Naive thymus-derived CD4-positive, alpha-beta T cell (primary cell): Measurements from ENCODE around the gene PAX7. TPM values are rescaled to one million over a fixed set of nuclear protein-coding genes. Genes with fewer than 3 reads are reported as not detected.

ENCODE experiments used
- ATAC-seq: fragments of 150-1000 bp; cut with Tn5 transposase; 2 replicates; pipeline ENCODE4 v1.10.0; 2021; ENCODE audit warnings: mild to moderate bottlenecking, moderate library complexity
- CTCF ChIA-PET: fragments of 350-600 bp; sonication (Branson Sonifier 250); formaldehyde crosslinking; loops from one replicate; lab custom pipeline; 2021; ENCODE audit warnings: antibody characterized with exemption; lab: Charles Lee
- POLR2A ChIA-PET: fragments of 350-600 bp; sonication (Branson Sonifier 250); formaldehyde crosslinking; loops from one replicate; lab custom pipeline; 2021; ENCODE audit warnings: antibody characterized with exemption, inconsistent platforms; lab: Charles Lee
- DNase-seq, 9 donors: peaks; one replicate each; pipeline versions ENCODE4 v3.0.0 to v3.0.0-alpha.2; 2020 to 2022; ENCODE audit warnings: mixed read lengths in 1 of 9
- H3K27ac ChIP-seq: one replicate; pipeline ENCODE4 v1.7.0; 2013; ENCODE audit warnings: mild to moderate bottlenecking, low read depth, low read length, moderate library complexity
- H3K27me3 ChIP-seq, 2 donors: one replicate each; pipeline ENCODE4 v1.7.0; 2013; ENCODE audit warnings: low read length in 2 of 2, mild to moderate bottlenecking in 2 of 2, moderate library complexity in 2 of 2; ENCODE audit not compliant: control insufficient read depth in 2 of 2, insufficient read depth in 2 of 2
- H3K36me3 ChIP-seq, 3 experiments: 1 replicate in 2 of 3; 2 replicates in 1 of 3; pipeline ENCODE4 v1.7.0; 2013; ENCODE audit warnings: low read length in 3 of 3, mild to moderate bottlenecking in 3 of 3, moderate library complexity in 1 of 3; ENCODE audit not compliant: insufficient read depth in 3 of 3, control insufficient read depth in 2 of 3
- H3K4me1 ChIP-seq, 2 donors: one replicate each; pipeline ENCODE4 v1.7.0; 2013; ENCODE audit warnings: low read length in 2 of 2, mild to moderate bottlenecking in 2 of 2, moderate library complexity in 1 of 2; ENCODE audit not compliant: control insufficient read depth in 2 of 2, insufficient read depth in 2 of 2
- H3K4me3 ChIP-seq: 2 replicates; pipeline ENCODE4 v1.7.0; 2013; ENCODE audit warnings: mild to moderate bottlenecking, low read length
- H3K9me3 ChIP-seq, 3 experiments: 1 replicate in 2 of 3; 2 replicates in 1 of 3; pipeline ENCODE4 v1.7.0; 2013; ENCODE audit warnings: low read length in 3 of 3; ENCODE audit not compliant: control insufficient read depth in 2 of 3
- H3K27ac Mint-ChIP-seq, 9 donors: one replicate each; pipeline ENCODE4 v1.8.0; 2020 to 2022; ENCODE audit warnings: mixed read lengths in 9 of 9, mild to moderate bottlenecking in 8 of 9, moderate library complexity in 5 of 9, inconsistent platforms in 2 of 9
- H3K27me3 Mint-ChIP-seq, 5 donors: one replicate each; pipeline ENCODE4 v1.8.0; 2021 to 2022; ENCODE audit warnings: mixed read lengths in 5 of 5, mild to moderate bottlenecking in 1 of 5
- H3K36me3 Mint-ChIP-seq, 5 donors: one replicate each; pipeline ENCODE4 v1.8.0; 2020 to 2022; ENCODE audit warnings: mixed read lengths in 5 of 5, mild to moderate bottlenecking in 3 of 5, inconsistent platforms in 1 of 5
- H3K4me1 Mint-ChIP-seq, 7 donors: one replicate each; pipeline ENCODE4 v1.8.0; 2020 to 2022; ENCODE audit warnings: mixed read lengths in 7 of 7, mild to moderate bottlenecking in 3 of 7, inconsistent platforms in 1 of 7
- H3K4me3 Mint-ChIP-seq, 10 donors: one replicate each; pipeline ENCODE4 v1.8.0; 2020 to 2022; ENCODE audit warnings: mild to moderate bottlenecking in 10 of 10, mixed read lengths in 10 of 10, moderate library complexity in 6 of 10, inconsistent platforms in 2 of 10
- H3K9me3 Mint-ChIP-seq, 11 donors: one replicate each; pipeline ENCODE4 v1.8.0; 2020 to 2022; ENCODE audit warnings: mixed read lengths in 11 of 11, mild to moderate bottlenecking in 4 of 11, inconsistent platforms in 1 of 11, moderate library complexity in 1 of 11
- intact Hi-C, 2 donors: fragments of 100-400 bp; cut with micrococcal nuclease; formaldehyde crosslinking; loops; one replicate each; pipeline ENCODE4 v1.15.1; 2023
- polyA plus RNA-seq, 2 donors: library from polyadenylated mRNA; unstranded; fragments of 300-500 nt; fragmentation: Illumina TruSeq; gene quantifications; one replicate each; pipeline ENCODE4 v1.2.3, GENCODE V29; 2021
- total RNA-seq, 6 experiments: library from RNA in 5 of 6; stranded (reverse) in 5 of 6; gene quantifications; 1 replicate in 5 of 6; 2 replicates in 1 of 6; pipeline ENCODE4 v1.2.3 and lab custom pipeline; 2021 to 2026

PAX7 gene
- total and polyA plus RNA-seq, 7 experiments from 2014 or later, result not detected

DNA sequence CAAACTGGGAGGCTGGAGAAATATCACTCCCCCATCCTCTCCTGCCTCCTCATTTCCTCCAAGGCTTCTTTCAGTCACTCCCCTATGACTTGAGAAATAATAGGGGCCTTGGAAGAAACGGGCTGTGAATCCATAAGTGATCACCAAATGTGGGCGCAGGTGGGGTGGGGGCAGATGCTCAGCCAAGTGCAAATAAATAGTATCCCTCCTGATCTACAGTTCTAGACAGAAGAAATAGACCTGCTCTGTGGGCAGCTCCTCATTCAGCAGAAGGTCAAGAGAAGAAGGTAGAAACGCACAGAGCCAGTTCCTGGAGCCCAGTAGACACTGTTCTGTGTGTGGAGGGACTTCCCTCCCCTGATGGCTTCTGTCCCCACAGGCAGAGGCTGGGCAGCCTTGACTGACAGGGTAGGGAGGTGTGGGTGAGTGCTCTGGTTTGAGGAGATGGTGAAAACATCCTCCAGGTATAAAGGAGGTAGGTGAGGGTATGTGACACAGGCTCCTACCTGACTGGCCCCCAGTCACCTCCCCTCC lies 17.1 kb downstream of the PAX7 start:
- H3K9me3 Mint-ChIP-seq, result peaks cover 0 to 3% (median 0%) of the 10 kb centered on the region in 11 donors
- peak overlapping the region in 6 of 10 donors; percentile 24 to 73 (median 48) for H3K4me3 Mint-ChIP-seq
- Histone ChIP-seq H3K4me3 (no peak overlapping the region), H3K9me3 (no peaks in the 10 kb centered on the region), H3K4me1 (peaks cover 0 to 60% of the 10 kb centered on the region in 2 donors), H3K36me3 (no peaks in the 10 kb centered on the region), H3K27ac (no peak overlapping the region), H3K27me3 (peaks cover 2 to 33% of the 10 kb centered on the region in 2 donors)
- H3K27ac Mint-ChIP-seq, result no peak overlapping the region
- H3K4me1 Mint-ChIP-seq, result peaks cover 15 to 74% (median 66%) of the 10 kb centered on the region in 7 donors
- intact Hi-C loops, result no loop called here
- ATAC-seq (no peak), DNase-seq (no peak)
- POLR2A ChIA-PET, result no interaction called here
- H3K27me3 Mint-ChIP-seq, result peaks cover 54 to 87% (median 71%) of the 10 kb centered on the region in 5 donors
- CTCF ChIA-PET, result no interaction called here
- peaks cover 0 to 5% (median 0%) of the 10 kb centered on the region in 5 donors for H3K36me3 Mint-ChIP-seq

DNA sequence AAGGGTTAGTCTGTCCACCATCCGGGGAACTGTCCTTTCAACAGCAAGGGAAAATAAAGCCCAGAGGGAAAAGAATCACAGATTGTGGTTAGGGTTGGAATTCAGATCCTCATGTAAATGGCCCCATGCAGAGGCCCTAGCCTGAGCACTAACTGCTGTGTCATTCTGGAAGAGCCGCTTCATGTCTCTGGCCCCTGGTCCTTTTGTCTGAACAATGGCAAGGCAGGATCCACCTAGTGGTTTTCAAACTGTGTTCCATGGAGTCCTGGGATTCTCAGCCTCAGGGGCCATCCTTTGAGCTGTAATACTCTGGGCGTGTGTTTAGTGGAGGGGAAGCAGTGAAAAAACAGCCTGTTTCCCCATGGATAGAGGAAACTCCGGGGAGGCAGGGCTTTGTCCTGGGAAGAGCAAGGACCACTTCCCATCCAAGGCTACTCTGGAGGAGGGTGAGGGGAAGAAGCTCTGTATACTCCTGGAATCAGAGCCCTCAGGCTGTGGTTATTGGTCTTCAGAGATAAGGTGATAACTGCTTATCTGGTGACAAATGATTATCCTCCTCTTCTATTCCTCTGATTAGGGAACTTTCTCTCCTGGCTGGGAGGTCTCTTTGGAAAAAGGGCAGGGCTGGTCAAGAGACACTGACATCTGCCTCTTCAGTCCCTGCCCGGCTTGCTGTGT lies 19.2 kb downstream of the PAX7 start:
- Mint-ChIP-seq H3K27ac (no peak overlapping the region), H3K4me1 (peaks cover 20 to 78% (median 72%) of the 10 kb centered on the region in 7 donors), H3K36me3 (peaks cover 0 to 5% (median 0%) of the 10 kb centered on the region in 5 donors), H3K4me3 (no peak overlapping the region), H3K27me3 (peaks cover 37 to 88% (median 62%) of the 10 kb centered on the region in 5 donors), H3K9me3 (no peaks in the 10 kb centered on the region)
- intact Hi-C loops, result loop anchor here in 1 of 2 donors (2.0 kb wide), 1 partner anchor 25 kb away; no protein-coding TSS in a partner anchor
- POLR2A ChIA-PET, result interaction anchor here (0.5 to 0.8 kb wide), 2 partner anchors 8 to 12 kb away, joined by 3 read pairs; no protein-coding TSS in a partner anchor
- H3K4me3 ChIP-seq, result no peak overlapping the region
- H3K27me3 ChIP-seq, result peaks cover 0 to 22% of the 10 kb centered on the region in 2 donors
- peaks cover 0 to 60% of the 10 kb centered on the region in 2 donors for H3K4me1 ChIP-seq
- ATAC-seq (no peak), DNase-seq (no peak)
- no peaks in the 10 kb centered on the region for H3K9me3 ChIP-seq
- H3K36me3 ChIP-seq, result no peaks in the 10 kb centered on the region
- H3K27ac ChIP-seq, result no peak overlapping the region
- CTCF ChIA-PET, result no interaction called here

DNA sequence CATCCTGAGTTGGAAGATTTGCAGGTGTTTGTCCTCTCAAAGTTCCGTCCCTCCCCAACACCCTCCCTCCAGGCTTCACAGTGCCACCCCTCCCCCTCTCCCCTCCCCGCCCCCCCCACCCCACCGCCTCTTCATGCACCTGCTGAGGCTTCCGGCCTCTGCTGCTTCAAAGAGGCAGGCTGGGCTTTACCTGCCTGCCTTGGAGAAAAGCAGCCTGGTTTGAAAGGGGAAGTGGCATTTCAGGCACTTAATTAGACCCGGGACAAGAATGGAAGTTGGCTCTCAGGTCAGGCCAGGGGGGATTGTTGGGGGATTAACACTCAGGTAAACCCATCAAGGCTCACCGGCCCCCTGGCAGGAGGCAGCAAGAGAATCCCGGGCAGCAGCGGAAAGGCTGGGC lies 21.1 kb downstream of the PAX7 start:
- ChIA-PET CTCF (no interaction called here), POLR2A (interaction anchor here (1.4 to 4.2 kb wide), 2 partner anchors 12 kb away, joined by 7 to 26 read pairs; no protein-coding TSS in a partner anchor)
- ATAC-seq (peak; percentile 75), DNase-seq (peak in 7 of 9 donors; percentile 35 to 68 (median 63))
- Histone ChIP-seq H3K4me3 (no peak overlapping the region), H3K27me3 (peaks cover 0 to 5% of the 10 kb centered on the region in 2 donors), H3K9me3 (no peaks in the 10 kb centered on the region), H3K27ac (no peak overlapping the region), H3K36me3 (no peaks in the 10 kb centered on the region), H3K4me1 (peaks cover 0 to 56% of the 10 kb centered on the region in 2 donors)
- Mint-ChIP-seq H3K36me3 (peaks cover 0 to 5% (median 0%) of the 10 kb centered on the region in 5 donors), H3K27me3 (peaks cover 20 to 84% (median 46%) of the 10 kb centered on the region in 5 donors), H3K27ac (peak overlapping the region in 8 of 9 donors; percentile 41 to 95 (median 78)), H3K4me1 (peaks cover 18 to 80% (median 76%) of the 10 kb centered on the region in 7 donors), H3K4me3 (peak overlapping the region; percentile 57 to 92 (median 81)), H3K9me3 (peaks cover 0 to 2% (median 0%) of the 10 kb centered on the region in 11 donors)
- intact Hi-C loops, result loop anchor here in 1 of 2 donors (1.0 to 2.0 kb wide), 3 partner anchors 15 to 30 kb away; no protein-coding TSS in a partner anchor

DNA sequence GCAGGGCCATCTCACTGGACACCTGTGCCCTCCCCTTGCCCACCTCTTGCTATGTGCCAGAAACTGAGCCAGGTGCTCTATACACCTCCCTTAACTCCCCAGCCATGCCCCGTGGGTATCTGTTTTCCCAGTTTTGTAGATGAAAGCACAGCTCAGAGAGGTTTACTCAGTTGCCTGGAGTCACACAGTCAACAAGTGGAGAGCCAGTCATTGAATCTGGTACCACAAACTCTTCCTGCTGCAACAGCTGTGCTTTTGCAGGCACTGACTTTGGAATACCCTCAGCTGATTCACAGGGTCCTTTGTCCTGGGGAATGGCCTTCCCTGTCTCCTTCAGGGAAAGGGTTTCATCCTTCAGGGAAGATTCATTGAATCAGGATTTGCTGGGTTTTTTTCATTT lies 22.1 kb downstream of the PAX7 start:
- Histone ChIP-seq H3K27ac (no peak overlapping the region), H3K4me1 (peaks cover 0 to 56% of the 10 kb centered on the region in 2 donors), H3K9me3 (no peaks in the 10 kb centered on the region), H3K4me3 (peak overlapping the region; percentile 4), H3K36me3 (no peaks in the 10 kb centered on the region), H3K27me3 (no peaks in the 10 kb centered on the region)
- H3K4me1 Mint-ChIP-seq, result peaks cover 18 to 87% (median 74%) of the 10 kb centered on the region in 7 donors
- peak overlapping the region in 9 of 10 donors; percentile 43 to 92 (median 77) for H3K4me3 Mint-ChIP-seq
- intact Hi-C loops, result loop anchor here in 1 of 2 donors (2.0 kb wide), 1 partner anchor 14 kb away; no protein-coding TSS in a partner anchor
- ATAC-seq (no peak), DNase-seq (no peak)
- CTCF ChIA-PET, result interaction anchor here (0.7 to 1.3 kb wide), 2 partner anchors 12 to 166 kb away, joined by 3 to 5 read pairs; no protein-coding TSS in a partner anchor
- peak overlapping the region in 7 of 9 donors; percentile 7 to 82 (median 41) for H3K27ac Mint-ChIP-seq
- peaks cover 20 to 85% (median 38%) of the 10 kb centered on the region in 5 donors for H3K27me3 Mint-ChIP-seq
- H3K9me3 Mint-ChIP-seq, result peaks cover 0 to 2% (median 0%) of the 10 kb centered on the region in 11 donors
- POLR2A ChIA-PET, result interaction anchor here (0.8 to 4.2 kb wide), 4 partner anchors 8 to 13 kb away, joined by 3 to 26 read pairs (median 4); no protein-coding TSS in a partner anchor
- peaks cover 0 to 5% (median 0%) of the 10 kb centered on the region in 5 donors for H3K36me3 Mint-ChIP-seq

DNA sequence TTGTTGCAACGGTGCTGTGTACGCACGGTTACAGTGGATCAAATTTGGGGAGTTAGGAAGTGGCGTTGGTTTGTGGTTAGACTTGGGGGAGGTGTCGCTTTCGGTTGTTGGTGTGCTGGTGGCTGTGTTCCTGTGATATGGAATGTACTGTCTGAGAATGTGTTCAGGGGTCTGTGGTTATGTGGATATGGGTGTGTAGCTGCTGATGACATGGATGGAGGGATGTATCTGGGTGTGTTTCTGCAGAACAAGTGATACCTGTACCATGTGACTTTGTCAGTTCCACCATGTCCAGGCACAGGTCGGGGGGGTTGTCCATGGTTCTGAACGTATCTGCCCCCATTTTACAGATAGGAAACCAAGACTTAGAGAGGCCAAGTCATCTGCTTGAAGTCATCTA lies 22.7 kb downstream of the PAX7 start:
- H3K9me3 ChIP-seq, result no peaks in the 10 kb centered on the region

DNA sequence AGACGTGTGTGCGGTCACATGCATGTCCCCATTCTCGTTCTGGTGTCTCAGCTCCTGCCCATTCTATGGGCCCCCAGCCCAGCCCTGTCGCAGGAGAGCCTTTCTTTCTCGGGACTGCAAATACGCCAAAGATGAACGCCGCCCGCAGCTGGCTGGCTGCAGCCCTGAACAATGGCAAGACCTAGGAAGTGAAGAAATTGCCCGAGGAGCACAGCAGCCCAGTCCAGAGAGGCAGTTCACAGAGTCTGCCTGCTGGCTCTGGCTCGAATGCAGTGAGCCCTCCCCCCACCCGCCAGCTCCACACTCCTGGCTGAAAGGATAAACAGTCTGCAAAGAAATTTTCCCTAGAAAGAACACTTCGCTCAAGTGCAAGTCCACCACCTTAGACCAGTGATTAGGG lies 23.3 kb downstream of the PAX7 start:
- Mint-ChIP-seq H3K36me3 (peaks cover 0 to under 1% (median 0%) of the 10 kb centered on the region in 5 donors), H3K4me3 (peak overlapping the region in 8 of 10 donors; percentile 1 to 84 (median 74)), H3K27me3 (peaks cover 12 to 81% (median 29%) of the 10 kb centered on the region in 5 donors), H3K4me1 (peaks cover 18 to 90% (median 75%) of the 10 kb centered on the region in 7 donors), H3K9me3 (peaks cover 0 to 2% (median 0%) of the 10 kb centered on the region in 11 donors), H3K27ac (peak overlapping the region in 5 of 9 donors; percentile 0 to 78 (median 69))
- no peak overlapping the region for H3K4me3 ChIP-seq
- ChIA-PET POLR2A (interaction anchor here (1.5 to 4.2 kb wide), 3 partner anchors 9 to 14 kb away, joined by 3 to 26 read pairs (median 5); no protein-coding TSS in a partner anchor), CTCF (interaction anchor here (0.8 kb wide), 1 partner anchor 14 kb away, joined by 4 read pairs; no protein-coding TSS in a partner anchor)
- ATAC-seq, result no peak
- H3K27me3 ChIP-seq, result no peaks in the 10 kb centered on the region
- intact Hi-C loops, result loop anchor here in 1 of 2 donors (2.0 kb wide), 1 partner anchor 13 kb away; no protein-coding TSS in a partner anchor
- peaks cover 0 to 56% of the 10 kb centered on the region in 2 donors for H3K4me1 ChIP-seq
- no peak overlapping the region for H3K27ac ChIP-seq
- H3K36me3 ChIP-seq, result no peaks in the 10 kb centered on the region
- no peak for DNase-seq
- H3K9me3 ChIP-seq, result no peaks in the 10 kb centered on the region

More for the DNA sequence above, 22.7 kb downstream of the PAX7 start:
- peaks cover 18 to 86% (median 71%) of the 10 kb centered on the region in 7 donors for H3K4me1 Mint-ChIP-seq
- CTCF ChIA-PET, result interaction anchor here (0.8 to 1.3 kb wide), 2 partner anchors 12 to 14 kb away, joined by 4 to 5 read pairs; no protein-coding TSS in a partner anchor
- H3K27me3 Mint-ChIP-seq, result peaks cover 17 to 82% (median 35%) of the 10 kb centered on the region in 5 donors
- Histone ChIP-seq H3K27me3 (no peaks in the 10 kb centered on the region), H3K27ac (no peak overlapping the region), H3K4me3 (peak overlapping the region; percentile 4), H3K36me3 (no peaks in the 10 kb centered on the region), H3K4me1 (peaks cover 0 to 56% of the 10 kb centered on the region in 2 donors)
- peak overlapping the region in 8 of 9 donors; percentile 0 to 78 (median 68) for H3K27ac Mint-ChIP-seq
- peak in 4 of 9 donors; percentile 31 to 48 (median 41) for DNase-seq
- peak overlapping the region; percentile 43 to 87 (median 74) for H3K4me3 Mint-ChIP-seq
- peak; percentile 21 for ATAC-seq
- intact Hi-C loops, result loop anchor here in 1 of 2 donors (2.0 kb wide), 1 partner anchor 13 kb away; no protein-coding TSS in a partner anchor
- POLR2A ChIA-PET, result interaction anchor here (1.5 to 4.2 kb wide), 3 partner anchors 9 to 13 kb away, joined by 3 to 26 read pairs (median 5); no protein-coding TSS in a partner anchor
- peaks cover 0 to 5% (median 0%) of the 10 kb centered on the region in 5 donors for H3K36me3 Mint-ChIP-seq
- H3K9me3 Mint-ChIP-seq, result peaks cover 0 to 2% (median 0%) of the 10 kb centered on the region in 11 donors
